ENCODE data around the gene PTPRT.

The PTPRT gene

GRCh38 chr20:42837456-42837855 lies 352.2 kb downstream of the PTPRT start:
- TF ChIP-seq, protein P1, sequence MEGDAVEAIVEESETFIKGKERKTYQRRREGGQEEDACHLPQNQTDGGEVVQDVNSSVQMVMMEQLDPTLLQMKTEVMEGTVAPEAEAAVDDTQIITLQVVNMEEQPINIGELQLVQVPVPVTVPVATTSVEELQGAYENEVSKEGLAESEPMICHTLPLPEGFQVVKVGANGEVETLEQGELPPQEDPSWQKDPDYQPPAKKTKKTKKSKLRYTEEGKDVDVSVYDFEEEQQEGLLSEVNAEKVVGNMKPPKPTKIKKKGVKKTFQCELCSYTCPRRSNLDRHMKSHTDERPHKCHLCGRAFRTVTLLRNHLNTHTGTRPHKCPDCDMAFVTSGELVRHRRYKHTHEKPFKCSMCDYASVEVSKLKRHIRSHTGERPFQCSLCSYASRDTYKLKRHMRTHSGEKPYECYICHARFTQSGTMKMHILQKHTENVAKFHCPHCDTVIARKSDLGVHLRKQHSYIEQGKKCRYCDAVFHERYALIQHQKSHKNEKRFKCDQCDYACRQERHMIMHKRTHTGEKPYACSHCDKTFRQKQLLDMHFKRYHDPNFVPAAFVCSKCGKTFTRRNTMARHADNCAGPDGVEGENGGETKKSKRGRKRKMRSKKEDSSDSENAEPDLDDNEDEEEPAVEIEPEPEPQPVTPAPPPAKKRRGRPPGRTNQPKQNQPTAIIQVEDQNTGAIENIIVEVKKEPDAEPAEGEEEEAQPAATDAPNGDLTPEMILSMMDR (IDR thresholded peaks at IDR 0.05): no peak
- Histone ChIP-seq H3K27ac (no peak overlapping the region), H3K4me3 (no peak overlapping the region)
- DNase-seq (ENCODE audit: low spot score): no peak

- TF ChIP-seq, protein P1 (IDR thresholded peaks at IDR 0.05): no peak
- Histone ChIP-seq H3K27ac (no peak overlapping the region), H3K4me3 (no peak overlapping the region)
- no peak for DNase-seq (ENCODE audit: low spot score)
These were observed 353.4 kb downstream of the PTPRT start for GRCh38 chr20:42836339-42836738.

GRCh38 chr20:42807876-42808275 lies 381.8 kb downstream of the PTPRT start:
- no peak for DNase-seq (ENCODE audit: low spot score)
- Histone ChIP-seq H3K27ac (no peak overlapping the region), H3K4me3 (no peak overlapping the region)
- TF ChIP-seq, protein P1 (IDR thresholded peaks at IDR 0.05): no peak

DNA sequence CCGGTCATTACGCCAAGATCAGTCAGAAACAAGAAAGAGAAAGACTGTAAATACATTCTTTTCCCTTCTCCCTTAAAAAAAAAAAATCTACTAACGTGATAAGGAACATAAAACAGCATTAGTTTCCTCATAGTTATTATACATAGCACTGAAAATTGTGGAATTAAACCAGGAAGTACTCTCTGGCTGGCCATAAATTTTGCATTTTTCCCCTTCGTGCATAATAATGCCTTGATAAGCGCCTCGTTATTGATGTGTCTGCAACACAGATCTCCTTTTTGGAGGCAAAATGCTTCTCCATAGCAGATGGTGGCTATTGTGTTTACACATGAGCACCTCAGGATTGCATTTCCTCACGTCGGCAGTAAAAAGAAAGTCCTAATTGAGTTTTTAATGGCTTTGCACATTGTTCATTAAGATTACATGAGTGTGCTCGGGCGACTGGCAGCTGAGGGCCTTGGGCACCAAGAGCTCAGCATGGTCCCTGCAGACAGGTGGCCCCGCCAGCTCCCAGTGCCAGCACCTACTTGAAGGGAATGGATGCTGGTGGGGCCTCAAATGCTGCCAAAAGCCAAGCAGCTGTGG lies 394.5 kb downstream of the PTPRT start:
- Histone ChIP-seq H3K4me3 (no peak overlapping the region), H3K27ac (no peak overlapping the region)
- TF ChIP-seq, protein P1 (IDR thresholded peaks at IDR 0.05): no peak
- DNase-seq (ENCODE audit: low spot score): no peak

- DNase-seq (ENCODE audit: low spot score): no peak
- TF ChIP-seq, protein P1 (IDR thresholded peaks at IDR 0.05): no peak
- Histone ChIP-seq H3K27ac (no peak overlapping the region), H3K4me3 (no peak overlapping the region)
These were observed 397.7 kb downstream of the PTPRT start for GRCh38 chr20:42792052-42792451.

DNA sequence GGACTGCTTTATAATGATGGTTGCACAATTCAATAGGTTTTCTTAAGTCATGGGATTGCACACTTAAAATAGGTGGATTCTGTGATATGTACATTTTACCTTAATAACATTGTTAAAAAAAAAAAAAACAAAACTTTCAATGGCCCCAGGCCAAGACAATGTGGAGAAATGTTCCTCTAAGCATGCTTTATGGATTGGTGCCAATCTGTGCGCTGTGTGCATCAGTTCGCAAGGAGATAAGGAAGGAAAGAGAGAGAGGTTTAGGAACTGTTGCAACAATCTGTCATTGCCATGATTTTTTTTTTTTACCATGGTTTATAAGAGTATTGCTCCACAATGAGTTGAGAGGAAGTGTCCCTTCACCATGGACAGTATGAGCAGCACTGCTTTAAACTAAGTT lies 399.6 kb downstream of the PTPRT start:
- H3K27ac ChIP-seq: no peak overlapping the region
- TF ChIP-seq, protein P1 (IDR thresholded peaks at IDR 0.05): no peak
- DNase-seq (ENCODE audit: low spot score): no peak
- H3K4me3 ChIP-seq: no peak overlapping the region

- TF ChIP-seq, protein P1 (IDR thresholded peaks at IDR 0.05): no peak
- DNase-seq (ENCODE audit: low spot score): no peak
- Histone ChIP-seq H3K27ac (no peak overlapping the region), H3K4me3 (no peak overlapping the region)
These were observed 401.0 kb downstream of the PTPRT start for GRCh38 chr20:42788707-42789106.
